ENCODE measurements around the gene MAD1L1. TPM values are rescaled to one million over a fixed set of nuclear protein-coding genes. Genes with fewer than 3 reads are reported as not detected.

MAD1L1 gene
- total RNA-seq, 1 donor from 2014 or later, result 57.6 TPM

- Mint-ChIP-seq H3K4me3 (ENCODE audit: unreplicated experiment) (no peak overlapping the region), H3K36me3 (ENCODE audit: unreplicated experiment) (no peaks in the 10 kb centered on the region), H3K27ac (ENCODE audit: unreplicated experiment) (peak overlapping the region; percentile 28), H3K9me3 (ENCODE audit: unreplicated experiment) (peaks cover 3% of the 10 kb centered on the region), H3K27me3 (ENCODE audit: unreplicated experiment) (no peaks in the 10 kb centered on the region), H3K4me1 (ENCODE audit: low read depth, unreplicated experiment) (peaks cover 2% of the 10 kb centered on the region)
- peak; percentile 20 for DNase-seq
- TF ChIP-seq CTCF (IDR thresholded peaks at IDR 0.05; ENCODE audit: partially characterized antibody, unreplicated experiment), result no peak
Measured at GRCh38 chr7:1854866-1855724, 377.6 kb downstream of the MAD1L1 start.

GRCh38 chr7:1853986-1854865 is 378.5 kb downstream of the MAD1L1 start:
- Mint-ChIP-seq H3K27ac (ENCODE audit: unreplicated experiment) (no peak overlapping the region), H3K4me3 (ENCODE audit: unreplicated experiment) (no peak overlapping the region), H3K9me3 (ENCODE audit: unreplicated experiment) (peaks cover 3% of the 10 kb centered on the region), H3K27me3 (ENCODE audit: unreplicated experiment) (no peaks in the 10 kb centered on the region), H3K4me1 (ENCODE audit: low read depth, unreplicated experiment) (peaks cover 3% of the 10 kb centered on the region), H3K36me3 (ENCODE audit: unreplicated experiment) (no peaks in the 10 kb centered on the region)
- TF ChIP-seq CTCF (IDR thresholded peaks at IDR 0.05; ENCODE audit: partially characterized antibody, unreplicated experiment), result no peak
- peak; percentile 22 for DNase-seq

GRCh38 chr7:1853431-1853985 is 379.2 kb downstream of the MAD1L1 start:
- TF ChIP-seq CTCF (IDR thresholded peaks at IDR 0.05; ENCODE audit: partially characterized antibody, unreplicated experiment), result no peak
- Mint-ChIP-seq H3K4me3 (ENCODE audit: unreplicated experiment) (no peak overlapping the region), H3K27ac (ENCODE audit: unreplicated experiment) (no peak overlapping the region), H3K27me3 (ENCODE audit: unreplicated experiment) (peaks cover 2% of the 10 kb centered on the region), H3K36me3 (ENCODE audit: unreplicated experiment) (no peaks in the 10 kb centered on the region), H3K9me3 (ENCODE audit: unreplicated experiment) (peaks cover 7% of the 10 kb centered on the region), H3K4me1 (ENCODE audit: low read depth, unreplicated experiment) (peaks cover 11% of the 10 kb centered on the region)
- DNase-seq, result peak; percentile 30

GRCh38 chr7:1852517-1853430 is 380.0 kb downstream of the MAD1L1 start:
- peaks cover 6% of the 10 kb centered on the region for H3K9me3 Mint-ChIP-seq (ENCODE audit: unreplicated experiment)
- peak overlapping the region; percentile 34 for H3K4me3 Mint-ChIP-seq (ENCODE audit: unreplicated experiment)
- peaks cover 11% of the 10 kb centered on the region for H3K4me1 Mint-ChIP-seq (ENCODE audit: low read depth, unreplicated experiment)
- H3K27ac Mint-ChIP-seq (ENCODE audit: unreplicated experiment), result no peak overlapping the region
- peak; percentile 21 for DNase-seq
- no peaks in the 10 kb centered on the region for H3K36me3 Mint-ChIP-seq (ENCODE audit: unreplicated experiment)
- H3K27me3 Mint-ChIP-seq (ENCODE audit: unreplicated experiment), result peaks cover 2% of the 10 kb centered on the region
- TF ChIP-seq CTCF (IDR thresholded peaks at IDR 0.05; ENCODE audit: partially characterized antibody, unreplicated experiment), result no peak
